D721Med (cell line): ENCODE results near the gene MAD1L1.

Source experiments
- DNase-seq: peaks from one replicate; pipeline ENCODE4 v3.0.0; 2011; ENCODE audit warnings: low spot score; ENCODE audit not compliant: insufficient read length
- FAIRE-seq: peaks from 2 replicates; lab custom pipeline; 2011; peaks lifted over from hg19 to GRCh38; lab: Jason Lieb, UNC
- TF ChIP-seq, protein P1 (sequence below): IDR thresholded peaks from 2 replicates; pipeline ENCODE4 v1.5.1; 2012; ENCODE audit warnings: mild to moderate bottlenecking, control low read depth; ENCODE audit not compliant: insufficient read depth; ENCODE audit errors: missing control alignments

Gene MAD1L1

DNA sequence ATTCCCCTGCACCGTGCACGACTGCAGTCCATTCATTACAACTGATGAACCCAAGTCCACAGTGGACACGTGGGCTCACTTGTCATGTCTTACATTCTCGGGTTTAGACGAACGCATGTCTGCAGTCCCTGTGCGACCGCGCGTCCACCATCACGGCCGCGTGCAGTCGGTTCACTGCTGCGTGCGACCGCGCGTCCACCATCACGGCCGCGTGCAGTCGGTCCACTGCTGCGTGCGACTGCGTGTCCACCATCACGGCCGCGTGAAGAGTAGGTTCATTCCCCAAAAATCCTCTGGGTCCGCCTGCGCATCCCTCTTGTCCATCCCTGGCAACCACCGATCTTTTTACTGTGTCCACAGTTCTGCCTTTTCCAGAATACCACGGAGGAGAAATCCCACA, 100.5 kb downstream of the MAD1L1 start:
- FAIRE-seq, result no peak
- TF ChIP-seq, protein P1, sequence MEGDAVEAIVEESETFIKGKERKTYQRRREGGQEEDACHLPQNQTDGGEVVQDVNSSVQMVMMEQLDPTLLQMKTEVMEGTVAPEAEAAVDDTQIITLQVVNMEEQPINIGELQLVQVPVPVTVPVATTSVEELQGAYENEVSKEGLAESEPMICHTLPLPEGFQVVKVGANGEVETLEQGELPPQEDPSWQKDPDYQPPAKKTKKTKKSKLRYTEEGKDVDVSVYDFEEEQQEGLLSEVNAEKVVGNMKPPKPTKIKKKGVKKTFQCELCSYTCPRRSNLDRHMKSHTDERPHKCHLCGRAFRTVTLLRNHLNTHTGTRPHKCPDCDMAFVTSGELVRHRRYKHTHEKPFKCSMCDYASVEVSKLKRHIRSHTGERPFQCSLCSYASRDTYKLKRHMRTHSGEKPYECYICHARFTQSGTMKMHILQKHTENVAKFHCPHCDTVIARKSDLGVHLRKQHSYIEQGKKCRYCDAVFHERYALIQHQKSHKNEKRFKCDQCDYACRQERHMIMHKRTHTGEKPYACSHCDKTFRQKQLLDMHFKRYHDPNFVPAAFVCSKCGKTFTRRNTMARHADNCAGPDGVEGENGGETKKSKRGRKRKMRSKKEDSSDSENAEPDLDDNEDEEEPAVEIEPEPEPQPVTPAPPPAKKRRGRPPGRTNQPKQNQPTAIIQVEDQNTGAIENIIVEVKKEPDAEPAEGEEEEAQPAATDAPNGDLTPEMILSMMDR, result no peak

DNA sequence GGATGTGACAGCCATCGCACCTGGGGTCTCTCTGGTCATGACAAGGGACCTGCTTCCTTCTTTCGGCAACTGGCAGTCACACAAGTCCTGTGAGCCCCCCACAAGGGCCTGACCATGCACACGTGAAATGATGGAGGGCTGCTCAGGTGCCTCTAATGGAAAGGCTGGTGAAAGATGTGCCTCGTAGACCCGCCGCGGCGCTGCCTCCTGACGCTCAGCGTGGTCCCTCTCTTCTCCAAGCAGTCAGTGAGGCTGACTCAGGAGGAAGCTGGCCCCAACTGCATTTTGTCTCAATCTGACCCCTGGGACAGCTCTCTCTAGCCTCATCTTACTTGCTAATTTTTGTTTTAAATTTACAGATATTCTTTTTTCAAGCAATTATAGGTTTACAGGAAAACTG, 100.9 kb downstream of the MAD1L1 start:
- TF ChIP-seq, protein P1, result no peak
- no peak for FAIRE-seq
- no peak for DNase-seq

More for the DNA sequence above, 100.5 kb downstream of the MAD1L1 start:
- no peak for DNase-seq

DNA sequence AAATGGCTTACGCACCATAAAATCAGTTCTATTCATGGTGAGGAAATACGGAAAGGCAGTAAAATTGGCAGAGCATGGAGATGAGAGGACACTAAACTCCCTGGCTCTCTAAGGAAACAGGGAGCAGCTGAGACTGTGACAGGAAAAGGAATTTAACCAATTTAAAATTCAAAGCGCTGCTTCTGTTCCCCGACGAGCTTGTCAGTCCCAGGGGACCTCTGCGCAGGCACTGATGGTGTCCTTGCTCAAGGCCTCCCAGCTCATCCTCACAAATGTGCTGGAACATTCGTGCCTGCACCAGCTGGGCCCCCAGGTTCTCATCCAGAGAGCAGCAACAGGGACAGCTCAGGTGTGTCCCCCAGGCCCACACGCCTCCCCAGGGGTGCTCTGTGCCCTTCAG, 101.4 kb downstream of the MAD1L1 start:
- no peak for DNase-seq

DNA sequence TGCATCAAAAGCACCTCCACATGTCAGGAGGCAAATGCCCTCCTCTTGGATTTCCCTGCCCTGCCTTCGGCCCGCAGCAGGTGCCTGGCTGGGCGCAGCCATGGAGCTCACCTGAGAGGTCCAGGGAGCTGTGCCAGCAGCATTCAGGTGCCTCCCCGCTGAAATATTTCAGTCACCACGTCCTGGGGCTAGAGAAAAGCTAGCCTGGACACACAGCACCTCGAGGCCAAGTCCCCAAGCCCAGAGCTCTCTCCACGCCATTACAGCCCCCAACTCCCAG, 102.7 kb downstream of the MAD1L1 start:
- FAIRE-seq, result no peak
- TF ChIP-seq, protein P1, result no peak
- DNase-seq, result no peak

More for the DNA sequence above, 101.4 kb downstream of the MAD1L1 start:
- no peak for FAIRE-seq
- TF ChIP-seq, protein P1, result no peak

DNA sequence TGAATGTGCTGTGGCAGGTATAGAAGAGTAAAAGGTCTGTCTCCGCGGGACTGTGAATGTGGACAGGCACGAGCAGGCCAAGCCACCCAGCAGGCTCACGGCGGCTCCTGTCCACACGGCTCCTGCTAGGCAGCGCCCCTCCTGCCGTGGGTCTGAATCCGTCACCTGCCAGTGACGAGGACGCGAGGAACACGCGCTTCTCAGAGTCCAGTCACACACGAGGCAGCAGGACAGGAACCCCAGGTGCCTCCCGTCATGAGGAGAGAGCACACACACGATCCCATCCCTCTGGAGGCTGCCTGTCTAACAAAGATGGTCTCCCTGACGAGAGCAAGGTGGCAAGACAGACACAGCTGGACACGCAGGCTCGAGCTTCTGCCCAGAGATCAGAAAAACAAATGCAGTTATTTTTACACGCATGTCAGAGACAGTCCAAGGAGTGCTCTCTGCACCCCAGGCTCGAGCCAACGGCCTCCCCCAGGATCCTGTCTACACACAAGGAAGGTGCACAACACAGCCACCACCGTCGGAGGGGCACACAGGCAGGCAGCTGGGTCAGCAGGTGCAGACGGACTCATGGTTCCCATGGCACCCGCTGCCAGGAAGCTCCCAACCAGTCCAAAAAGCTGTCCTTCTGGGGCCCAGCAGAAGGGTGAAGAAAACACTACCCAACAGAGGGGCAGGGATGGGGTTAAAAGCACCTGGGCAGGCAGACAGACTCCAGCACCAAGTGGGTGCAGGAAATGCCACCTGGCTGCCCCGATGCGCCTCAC, 103.2 kb downstream of the MAD1L1 start:
- FAIRE-seq, result no peak
- no peak for DNase-seq

DNA sequence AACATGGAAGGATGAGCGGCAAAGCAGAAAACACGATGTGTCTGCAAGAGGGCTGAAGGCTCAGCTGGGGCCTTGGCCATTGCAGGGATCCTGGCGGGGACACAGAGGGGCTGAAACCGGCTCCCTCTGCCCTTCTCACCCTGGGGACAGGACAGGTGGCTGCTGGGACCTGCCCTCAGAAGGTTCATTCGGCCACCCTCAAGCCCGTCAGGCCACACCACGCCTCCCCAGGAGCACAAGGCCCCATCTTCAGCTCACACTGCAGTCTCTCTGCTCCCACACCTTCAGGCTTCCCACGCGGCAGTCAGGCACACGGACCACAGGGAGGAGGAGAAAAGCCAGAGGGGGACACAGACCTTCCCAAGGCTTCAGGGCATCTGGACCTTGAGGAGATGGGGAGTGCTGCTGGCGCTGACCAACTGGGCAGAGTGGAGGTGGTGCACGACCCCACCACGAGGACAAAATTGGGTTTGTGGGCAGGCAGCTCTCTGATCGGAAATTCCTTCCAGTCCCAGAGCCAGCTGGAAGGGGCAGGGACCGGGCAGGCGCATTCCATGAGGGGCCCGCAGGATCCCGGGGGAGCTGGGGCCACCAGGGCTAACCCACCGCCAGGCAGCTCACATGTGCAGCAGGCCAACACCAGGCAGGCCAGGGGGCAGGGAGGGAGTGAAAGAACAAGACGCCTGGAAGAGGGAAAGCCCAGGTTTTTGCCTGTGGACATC, 104.0 kb downstream of the MAD1L1 start:
- no peak for FAIRE-seq
- TF ChIP-seq, protein P1, result no peak
- no peak for DNase-seq

More for the DNA sequence above, 103.2 kb downstream of the MAD1L1 start:
- TF ChIP-seq, protein P1, result no peak

DNA sequence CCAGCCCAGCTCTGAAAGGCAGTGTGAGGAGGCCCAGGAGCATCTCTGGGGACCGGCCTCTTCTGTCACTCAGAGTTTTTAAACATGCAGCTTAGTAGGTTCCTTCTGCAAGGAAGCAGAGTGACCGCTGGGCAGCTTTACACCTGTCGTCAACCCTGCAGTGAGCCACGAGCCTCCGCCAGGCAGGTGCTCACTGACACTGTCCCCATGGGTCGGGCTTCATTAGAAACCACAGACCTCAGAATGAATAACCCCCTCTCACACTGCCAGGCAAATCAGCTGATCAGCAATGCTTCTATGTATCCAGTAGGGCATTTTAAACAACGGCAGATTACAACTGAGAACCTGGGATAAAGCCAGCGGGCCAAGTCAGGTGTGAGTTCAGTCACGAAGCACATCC, 106.1 kb downstream of the MAD1L1 start:
- DNase-seq, result no peak
- TF ChIP-seq, protein P1, result no peak
- FAIRE-seq, result no peak
